Peyer's patch (tissue), 4 donors: ENCODE data around the gene TEDC1. TPM values are rescaled to one million over a fixed set of nuclear protein-coding genes. Genes with fewer than 3 reads are reported as not detected.

ENCODE experiments used
- DNase-seq, 3 donors: peaks; one replicate each; pipeline ENCODE4 v3.0.0-alpha.2; 2017 to 2019
- H3K27ac ChIP-seq, 4 donors: fragments of 200-600 bp; sonication (generic); one replicate each; pipeline ENCODE4 v1.5.1; 2016 to 2019
- H3K27me3 ChIP-seq, 2 donors: fragments of 200-600 bp; sonication (generic); one replicate each; pipeline ENCODE4 v1.5.1; 2019
- H3K36me3 ChIP-seq, 3 donors: fragments of 200-600 bp; sonication (generic); one replicate each; pipeline ENCODE4 v1.5.1; 2016 to 2019
- H3K4me1 ChIP-seq, 4 donors: fragments of 200-600 bp; sonication (generic); one replicate each; pipeline ENCODE4 v1.5.1; 2016 to 2019
- H3K4me3 ChIP-seq, 4 donors: fragments of 200-600 bp; sonication (generic); 1 replicate in 3 of 4; 2 replicates in 1 of 4; pipeline ENCODE4 v1.5.1; 2016 to 2019; ENCODE audit warnings: mild to moderate bottlenecking in 1 of 4
- H3K9me3 ChIP-seq, 4 donors: fragments of 200-600 bp; sonication (generic); one replicate each; pipeline ENCODE4 v1.5.1; 2016 to 2019; ENCODE audit warnings: mild to moderate bottlenecking in 1 of 4
- CTCF ChIP-seq, 6 experiments: fragments of 450-650 bp in 4 of 6; fragments of 200-600 bp in 2 of 6; sonication (generic) in 1 of 6; IDR thresholded peaks; one replicate each; pipeline ENCODE4 v1.5.1; 2017 to 2019; ENCODE audit warnings: antibody characterized with exemption in 6 of 6, mild to moderate bottlenecking in 3 of 6, moderate library complexity in 1 of 6
- POLR2A ChIP-seq, 2 donors: fragments of 450-650 bp; IDR thresholded peaks; one replicate each; pipeline ENCODE4 v1.5.1; 2017; ENCODE audit warnings: antibody characterized with exemption in 2 of 2, mild to moderate bottlenecking in 2 of 2, moderate library complexity in 2 of 2
- total RNA-seq, 4 donors: library from RNA; depleted of rRNA; stranded (reverse); fragments of >200 nt; gene quantifications; one replicate each; pipeline ENCODE4 v1.1.0, GENCODE V29; 2016

TEDC1 gene
- total RNA-seq, 4 donors from 2014 or later = 7.0 to 42.1 (median 15.1) TPM

GRCh38 chr14:105529569-105530284, 38.7 kb downstream of the TEDC1 start:
- Histone ChIP-seq H3K27me3 (peaks cover 0 to 12% of the 10 kb centered on the region in 2 donors), H3K9me3 (no peaks in the 10 kb centered on the region), H3K36me3 (no peaks in the 10 kb centered on the region), H3K27ac (peak overlapping the region in 2 of 4 donors; percentile 38 to 73), H3K4me3 (peak overlapping the region; percentile 25 to 67 (median 62)), H3K4me1 (peaks cover 0 to 52% (median 30%) of the 10 kb centered on the region in 4 donors)
- TF ChIP-seq CTCF (IDR thresholded peaks at IDR 0.05) (no peak), POLR2A (IDR thresholded peaks at IDR 0.05) (no peak)
- peak in 1 of 3 donors; percentile 39 for DNase-seq

- peak in 1 of 3 donors; percentile 57 for DNase-seq
- Histone ChIP-seq H3K27me3 (peaks cover 0 to 12% of the 10 kb centered on the region in 2 donors), H3K9me3 (no peaks in the 10 kb centered on the region), H3K4me1 (peaks cover 0 to 52% (median 30%) of the 10 kb centered on the region in 4 donors), H3K27ac (peak overlapping the region in 1 of 4 donors; percentile 73), H3K36me3 (no peaks in the 10 kb centered on the region), H3K4me3 (no peak overlapping the region)
- no peak for TF ChIP-seq CTCF (IDR thresholded peaks at IDR 0.05)
- TF ChIP-seq POLR2A (IDR thresholded peaks at IDR 0.05) = no peak
These were observed 39.4 kb downstream of the TEDC1 start for GRCh38 chr14:105530285-105531087.

GRCh38 chr14:105531088-105531893, 40.2 kb downstream of the TEDC1 start:
- no peak for TF ChIP-seq CTCF (IDR thresholded peaks at IDR 0.05)
- no peak for TF ChIP-seq POLR2A (IDR thresholded peaks at IDR 0.05)
- H3K27me3 ChIP-seq = peaks cover 0 to 12% of the 10 kb centered on the region in 2 donors
- H3K4me1 ChIP-seq = peaks cover 0 to 52% (median 30%) of the 10 kb centered on the region in 4 donors
- no peaks in the 10 kb centered on the region for H3K36me3 ChIP-seq
- no peak for DNase-seq
- no peak overlapping the region for H3K4me3 ChIP-seq
- H3K9me3 ChIP-seq = no peaks in the 10 kb centered on the region
- H3K27ac ChIP-seq = peak overlapping the region in 1 of 4 donors; percentile 73

- peak overlapping the region in 1 of 4 donors; percentile 58 for H3K27ac ChIP-seq
- peaks cover 0 to 7% of the 10 kb centered on the region in 2 donors for H3K27me3 ChIP-seq
- no peak for TF ChIP-seq POLR2A (IDR thresholded peaks at IDR 0.05)
- no peak for TF ChIP-seq CTCF (IDR thresholded peaks at IDR 0.05)
- no peak for DNase-seq
- no peaks in the 10 kb centered on the region for H3K36me3 ChIP-seq
- no peaks in the 10 kb centered on the region for H3K9me3 ChIP-seq
- H3K4me3 ChIP-seq = no peak overlapping the region
- H3K4me1 ChIP-seq = peaks cover 0 to 46% (median 25%) of the 10 kb centered on the region in 4 donors
These were observed 41.0 kb downstream of the TEDC1 start for GRCh38 chr14:105531894-105532623.
